WERI-Rb-1 (cell line): ENCODE data around the gene CDYL2.

Experiments
- DNase-seq: peaks from one replicate; pipeline ENCODE4 v3.0.0-alpha.2; 2020
- H3K27ac ChIP-seq: fragments of 250-450 bp; sonication (Bioruptor Pico); 2 replicates; pipeline ENCODE4 v1.5.1; 2020; ENCODE audit warnings: mild to moderate bottlenecking, moderate library complexity
- H3K27me3 ChIP-seq: fragments of 250-450 bp; sonication (Bioruptor Pico); 2 replicates; pipeline ENCODE4 v1.5.1; 2021; ENCODE audit warnings: mild to moderate bottlenecking, low read depth, moderate library complexity; ENCODE audit not compliant: insufficient read depth, severe bottlenecking
- H3K36me3 ChIP-seq: fragments of 250-450 bp; sonication (Bioruptor Pico); 2 replicates; pipeline ENCODE4 v1.5.1; 2020; ENCODE audit warnings: mild to moderate bottlenecking, moderate library complexity
- H3K4me3 ChIP-seq: 2 replicates; pipeline ENCODE4 v1.5.1; 2011; ENCODE audit warnings: low read depth, mild to moderate bottlenecking, control low read depth, low read length
- H3K9me3 ChIP-seq: fragments of 250-450 bp; sonication (Bioruptor Pico); 2 replicates; pipeline ENCODE4 v1.5.1; 2021; ENCODE audit warnings: mild to moderate bottlenecking, moderate library complexity; ENCODE audit not compliant: severe bottlenecking
- TF ChIP-seq, protein P1 (sequence below): IDR thresholded peaks from 2 replicates; pipeline ENCODE4 v1.5.1; 2011; ENCODE audit warnings: low read depth, mild to moderate bottlenecking, control low read depth, inconsistent platforms, low read length

CDYL2 gene

DNA sequence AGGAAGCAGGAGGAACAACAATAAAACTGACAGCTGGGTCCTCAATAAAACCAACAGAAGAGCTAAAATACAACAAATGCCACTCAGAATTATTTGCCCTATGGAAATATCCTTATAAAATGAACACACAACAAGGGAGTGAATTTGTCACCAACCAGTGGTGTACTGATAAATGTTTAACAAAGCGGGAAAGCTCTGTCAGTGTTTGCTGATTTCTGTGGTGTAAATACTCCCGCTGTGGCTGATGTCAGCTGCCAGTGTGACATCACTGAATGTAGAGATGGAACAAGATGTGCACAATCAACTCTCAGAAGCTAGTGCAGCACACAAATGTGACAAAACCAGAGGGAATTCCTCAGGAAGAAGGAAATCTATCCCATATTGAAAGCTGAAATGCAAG, 51.9 kb downstream of the CDYL2 start:
- no peak overlapping the region for H3K27ac ChIP-seq
- peaks cover 2% of the 10 kb centered on the region for H3K27me3 ChIP-seq
- TF ChIP-seq, protein P1, sequence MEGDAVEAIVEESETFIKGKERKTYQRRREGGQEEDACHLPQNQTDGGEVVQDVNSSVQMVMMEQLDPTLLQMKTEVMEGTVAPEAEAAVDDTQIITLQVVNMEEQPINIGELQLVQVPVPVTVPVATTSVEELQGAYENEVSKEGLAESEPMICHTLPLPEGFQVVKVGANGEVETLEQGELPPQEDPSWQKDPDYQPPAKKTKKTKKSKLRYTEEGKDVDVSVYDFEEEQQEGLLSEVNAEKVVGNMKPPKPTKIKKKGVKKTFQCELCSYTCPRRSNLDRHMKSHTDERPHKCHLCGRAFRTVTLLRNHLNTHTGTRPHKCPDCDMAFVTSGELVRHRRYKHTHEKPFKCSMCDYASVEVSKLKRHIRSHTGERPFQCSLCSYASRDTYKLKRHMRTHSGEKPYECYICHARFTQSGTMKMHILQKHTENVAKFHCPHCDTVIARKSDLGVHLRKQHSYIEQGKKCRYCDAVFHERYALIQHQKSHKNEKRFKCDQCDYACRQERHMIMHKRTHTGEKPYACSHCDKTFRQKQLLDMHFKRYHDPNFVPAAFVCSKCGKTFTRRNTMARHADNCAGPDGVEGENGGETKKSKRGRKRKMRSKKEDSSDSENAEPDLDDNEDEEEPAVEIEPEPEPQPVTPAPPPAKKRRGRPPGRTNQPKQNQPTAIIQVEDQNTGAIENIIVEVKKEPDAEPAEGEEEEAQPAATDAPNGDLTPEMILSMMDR = no peak
- no peaks in the 10 kb centered on the region for H3K36me3 ChIP-seq
- no peaks in the 10 kb centered on the region for H3K9me3 ChIP-seq
- no peak for DNase-seq
- no peak overlapping the region for H3K4me3 ChIP-seq

DNA sequence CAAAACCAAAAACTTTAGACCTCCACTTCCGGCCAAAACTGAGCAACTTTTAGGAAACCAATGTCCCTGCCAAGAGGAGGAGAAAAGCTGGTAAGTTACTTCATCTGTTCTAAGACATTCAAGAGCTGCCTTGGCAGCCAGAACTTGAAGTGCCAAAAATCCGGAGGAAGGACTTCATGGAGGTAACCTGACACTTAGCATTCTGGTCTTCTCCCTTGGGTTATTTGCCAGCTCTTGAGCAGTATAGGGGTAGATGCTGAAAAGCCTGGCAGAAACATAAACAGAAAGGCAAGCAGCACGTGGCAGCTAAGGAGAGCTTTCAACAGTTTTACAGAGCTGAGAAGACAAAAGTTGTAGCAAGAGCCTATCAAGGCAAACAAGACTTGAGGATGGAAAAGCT, 53.2 kb downstream of the CDYL2 start:
- no peak overlapping the region for H3K4me3 ChIP-seq
- H3K9me3 ChIP-seq = no peaks in the 10 kb centered on the region
- no peak overlapping the region for H3K27ac ChIP-seq
- TF ChIP-seq, protein P1 = no peak
- H3K27me3 ChIP-seq = peaks cover 5% of the 10 kb centered on the region
- no peaks in the 10 kb centered on the region for H3K36me3 ChIP-seq
- DNase-seq = no peak

DNA sequence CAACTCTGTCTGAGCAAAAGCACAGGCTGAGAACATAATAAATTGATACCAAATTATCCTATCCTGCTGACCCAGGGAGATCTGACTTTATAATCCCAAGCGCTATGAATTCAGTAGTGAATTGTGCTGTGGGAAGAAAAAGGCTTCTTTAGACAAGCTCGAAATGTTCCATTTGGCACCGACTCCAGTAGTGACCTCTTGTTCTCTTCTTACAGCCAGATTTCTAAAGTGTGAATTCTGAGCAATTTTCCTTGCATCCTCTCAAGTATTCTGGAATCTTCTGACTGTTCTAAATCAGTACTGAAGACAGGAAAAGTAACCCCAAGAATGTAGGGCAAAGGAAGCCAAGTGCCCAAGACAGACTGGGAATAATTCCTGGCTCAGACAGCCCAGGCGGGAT, 58.2 kb downstream of the CDYL2 start:
- H3K9me3 ChIP-seq = no peaks in the 10 kb centered on the region
- H3K4me3 ChIP-seq = no peak overlapping the region
- peaks cover 2% of the 10 kb centered on the region for H3K27me3 ChIP-seq
- DNase-seq = no peak
- H3K36me3 ChIP-seq = no peaks in the 10 kb centered on the region
- TF ChIP-seq, protein P1 = no peak
- no peak overlapping the region for H3K27ac ChIP-seq

DNA sequence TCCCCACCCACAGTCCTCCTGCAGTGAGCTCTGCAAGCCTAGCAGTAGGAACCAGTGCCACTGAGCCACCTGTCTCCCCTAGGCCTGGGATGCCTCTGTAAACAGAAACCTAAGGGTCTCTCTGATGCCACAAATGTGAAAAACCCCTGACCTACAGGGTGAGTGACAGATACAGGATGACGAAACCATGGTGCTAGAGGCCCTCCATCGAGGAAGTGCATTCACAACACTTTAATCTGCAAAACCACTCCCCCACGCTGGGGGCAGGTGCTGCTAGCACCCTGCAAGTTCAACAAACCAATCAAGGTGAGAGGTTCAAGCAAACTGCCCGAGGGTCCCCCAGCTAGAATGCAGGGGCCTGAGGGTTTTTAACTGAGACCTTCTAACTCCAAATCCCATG, 59.5 kb downstream of the CDYL2 start:
- no peak overlapping the region for H3K27ac ChIP-seq
- H3K4me3 ChIP-seq = no peak overlapping the region
- H3K36me3 ChIP-seq = no peaks in the 10 kb centered on the region
- peaks cover 2% of the 10 kb centered on the region for H3K27me3 ChIP-seq
- H3K9me3 ChIP-seq = no peaks in the 10 kb centered on the region
- DNase-seq = no peak
- TF ChIP-seq, protein P1 = no peak

DNA sequence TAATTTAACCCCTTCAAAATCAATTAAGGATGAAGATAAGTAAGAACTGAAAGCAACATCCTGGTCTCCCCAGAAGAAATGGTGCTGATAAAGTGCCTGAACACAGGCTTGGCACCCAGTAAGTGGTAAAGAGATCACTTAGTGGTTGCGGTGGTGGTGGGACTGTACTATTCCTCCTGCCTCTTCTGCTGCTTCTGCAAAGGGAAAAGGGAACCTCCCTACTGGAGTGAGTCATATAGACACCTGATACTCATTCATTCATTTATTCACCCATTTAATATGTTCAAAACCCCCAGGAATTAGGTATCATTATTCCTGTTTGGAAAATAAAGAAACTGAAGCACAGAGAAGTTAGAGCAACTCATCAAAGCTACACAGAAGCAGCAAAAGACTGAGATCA, 60.6 kb downstream of the CDYL2 start:
- no peak for DNase-seq

DNA sequence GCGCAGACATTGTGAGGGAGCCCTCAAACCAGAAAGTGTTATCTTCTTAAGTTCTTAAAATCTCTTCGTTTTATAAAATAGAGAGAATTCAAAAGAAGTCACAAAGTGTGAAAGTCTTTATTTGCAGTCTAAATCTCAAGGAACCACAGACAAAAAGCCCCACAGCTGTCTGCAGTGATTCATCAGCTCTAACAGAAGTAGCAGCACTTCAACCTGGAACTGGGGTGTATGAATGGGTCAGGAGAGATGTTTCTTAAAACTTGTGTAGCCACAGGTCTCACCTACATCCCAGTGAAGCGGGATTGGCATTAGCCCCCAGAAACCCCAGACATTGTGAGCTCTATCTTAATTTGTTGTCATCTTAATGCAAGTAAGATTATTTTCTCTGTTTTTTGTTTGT, 61.1 kb downstream of the CDYL2 start:
- Histone ChIP-seq H3K9me3 (no peaks in the 10 kb centered on the region), H3K27ac (no peak overlapping the region), H3K36me3 (no peaks in the 10 kb centered on the region), H3K4me3 (no peak overlapping the region), H3K27me3 (peaks cover 2% of the 10 kb centered on the region)
- no peak for DNase-seq
- TF ChIP-seq, protein P1 = no peak

More for the DNA sequence above, 60.6 kb downstream of the CDYL2 start:
- Histone ChIP-seq H3K27me3 (peaks cover 2% of the 10 kb centered on the region), H3K9me3 (no peaks in the 10 kb centered on the region), H3K4me3 (no peak overlapping the region), H3K36me3 (no peaks in the 10 kb centered on the region), H3K27ac (no peak overlapping the region)
- TF ChIP-seq, protein P1 = no peak
